ENCODE measurements around the gene ELFN1. TPM values are rescaled to one million over a fixed set of nuclear protein-coding genes. Genes with fewer than 3 reads are reported as not detected.

ELFN1 gene
- polyA plus RNA-seq, 3 donors, result 10.0 to 17.9 (median 14.8) TPM

DNA sequence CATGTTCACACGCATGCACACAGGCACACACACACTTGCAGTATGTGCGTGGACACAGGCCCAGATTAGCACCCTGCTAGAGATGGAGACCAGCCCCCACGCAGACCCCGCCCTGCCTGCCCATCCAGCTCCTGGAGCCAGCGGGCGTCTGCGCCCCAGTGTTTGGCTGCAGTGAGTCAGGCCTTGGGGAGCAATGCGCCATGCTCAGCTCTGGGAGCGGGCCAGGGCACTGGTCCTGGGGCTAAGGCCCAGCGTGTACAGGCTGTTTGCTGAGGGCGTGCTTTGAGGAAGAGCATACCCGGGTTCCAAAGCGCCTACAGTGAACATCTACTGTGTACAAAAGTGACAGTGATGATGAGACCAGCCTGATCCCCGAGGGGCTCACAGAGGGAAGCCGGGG lies 16.0 kb upstream of the ELFN1 start:
- DNase-seq (ENCODE audit: extremely low read depth in 1 of 11, low read depth in 9 of 11, low spot score in 4 of 11), result no peak

DNA sequence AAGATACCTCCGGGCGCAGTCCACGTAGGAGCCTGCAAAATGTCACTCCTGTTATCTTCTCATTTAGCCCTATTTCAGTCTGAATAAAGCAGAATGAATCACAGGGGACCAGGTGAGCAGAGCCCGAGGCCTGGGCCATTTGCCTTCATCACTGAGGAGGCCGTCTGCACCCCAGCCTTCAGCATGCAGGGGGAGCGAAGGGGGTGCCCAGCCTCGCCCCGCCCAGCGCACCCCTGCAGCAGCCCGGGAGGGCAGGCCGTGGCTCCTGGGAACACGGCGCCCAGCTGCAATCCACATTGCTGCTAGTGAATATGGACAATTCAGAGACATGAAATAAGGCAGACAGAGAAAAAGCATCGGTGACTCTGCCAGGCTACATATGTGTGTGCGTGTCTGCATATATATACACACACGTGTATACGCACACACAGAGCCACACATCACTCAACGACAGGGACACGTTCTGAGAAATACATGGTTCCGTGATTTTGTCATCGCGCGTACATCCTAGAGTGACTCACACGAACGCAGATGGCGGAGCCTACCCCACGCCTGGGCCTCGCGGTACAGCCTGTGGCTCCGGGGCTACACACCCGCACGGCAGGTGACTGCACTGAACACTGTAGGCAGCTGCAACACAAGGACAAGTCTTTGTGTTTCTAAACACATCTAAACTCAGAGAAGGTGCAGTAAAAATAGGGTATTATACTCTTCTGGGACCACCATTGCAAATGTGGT lies 15.2 kb upstream of the ELFN1 start:
- DNase-seq (ENCODE audit: extremely low read depth in 1 of 11, low read depth in 9 of 11, low spot score in 4 of 11), result no peak

DNA sequence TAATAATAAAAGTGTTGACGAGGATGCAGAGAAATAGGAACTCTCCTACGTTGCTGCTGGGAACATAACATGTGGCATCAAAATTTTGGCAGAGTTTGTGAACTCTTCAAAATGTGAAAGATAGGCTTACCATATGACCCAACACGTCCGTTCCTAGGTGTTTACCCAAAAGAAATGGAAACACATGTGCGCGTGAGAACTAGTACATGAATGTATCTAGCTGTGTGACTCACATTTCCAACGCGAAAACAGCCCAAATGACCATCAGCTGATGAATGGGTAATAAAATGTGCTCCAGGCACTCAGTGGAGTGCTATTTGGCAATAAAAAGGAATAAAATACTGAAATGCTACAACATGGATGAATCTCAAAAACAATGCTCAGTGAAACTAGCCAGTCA lies 10.4 kb upstream of the ELFN1 start:
- DNase-seq (ENCODE audit: extremely low read depth in 1 of 11, low read depth in 9 of 11, low spot score in 4 of 11), result no peak

DNA sequence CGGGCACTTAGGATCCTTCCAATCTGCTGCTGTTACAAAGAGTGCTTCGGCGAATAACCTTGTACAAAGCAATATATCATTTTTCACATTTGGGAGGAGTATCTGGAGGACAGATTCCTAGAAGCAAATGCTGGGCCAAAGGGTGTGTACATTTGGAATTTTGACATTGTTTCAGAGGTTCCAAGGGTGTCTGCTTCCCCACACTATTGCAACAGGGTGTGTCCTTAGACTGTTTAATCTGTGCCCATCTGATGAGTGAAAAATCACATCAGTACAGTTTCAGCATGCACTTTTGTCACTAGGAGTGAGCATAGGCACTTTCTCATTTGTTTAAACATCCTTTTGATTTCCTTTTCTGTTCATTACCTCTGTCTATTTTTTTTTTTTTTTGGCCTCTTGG lies 8.6 kb upstream of the ELFN1 start:
- DNase-seq (ENCODE audit: extremely low read depth in 1 of 11, low read depth in 9 of 11, low spot score in 4 of 11), result no peak

DNA sequence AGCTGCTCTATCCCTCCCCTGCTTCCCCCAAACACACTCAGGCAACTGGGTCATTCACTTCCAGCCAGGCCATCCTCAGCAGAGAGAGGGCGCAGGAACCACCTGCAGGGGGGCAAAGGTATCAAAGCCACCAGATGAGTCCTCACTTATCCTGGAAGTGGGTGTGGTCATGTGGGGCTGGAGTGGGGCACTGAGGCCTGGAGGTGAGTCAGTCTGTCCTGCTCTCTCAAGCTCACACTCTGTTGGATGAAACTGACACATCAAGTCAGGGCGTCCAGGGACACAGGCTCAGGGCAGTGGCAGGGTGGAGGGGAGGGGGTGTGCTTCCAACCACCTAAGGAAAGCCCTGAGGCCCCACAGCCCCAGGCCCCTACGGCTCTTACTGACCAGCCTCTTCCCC lies 8.0 kb upstream of the ELFN1 start:
- DNase-seq (ENCODE audit: extremely low read depth in 1 of 11, low read depth in 9 of 11, low spot score in 4 of 11), result no peak

DNA sequence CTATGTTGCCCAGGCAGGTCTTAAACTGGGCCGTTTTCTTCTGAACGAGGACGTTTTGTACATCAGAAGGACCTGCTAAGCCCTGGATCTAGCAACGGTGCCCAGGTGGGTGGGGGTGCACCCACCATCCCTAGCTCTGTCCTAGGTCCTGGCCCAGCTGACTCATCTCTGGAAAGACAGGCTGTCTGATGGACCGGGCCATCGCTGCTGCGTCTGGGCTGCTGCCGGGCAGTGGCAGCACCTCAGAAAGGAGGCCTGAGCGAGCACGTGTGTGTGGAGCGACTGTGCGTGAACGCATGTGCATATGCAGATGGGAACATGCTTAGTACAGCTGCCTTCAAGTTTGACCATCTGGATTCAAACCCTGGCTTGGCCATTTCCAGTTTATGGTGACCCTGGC lies 7.3 kb upstream of the ELFN1 start:
- no peak for DNase-seq (ENCODE audit: extremely low read depth in 1 of 11, low read depth in 9 of 11, low spot score in 4 of 11)

DNA sequence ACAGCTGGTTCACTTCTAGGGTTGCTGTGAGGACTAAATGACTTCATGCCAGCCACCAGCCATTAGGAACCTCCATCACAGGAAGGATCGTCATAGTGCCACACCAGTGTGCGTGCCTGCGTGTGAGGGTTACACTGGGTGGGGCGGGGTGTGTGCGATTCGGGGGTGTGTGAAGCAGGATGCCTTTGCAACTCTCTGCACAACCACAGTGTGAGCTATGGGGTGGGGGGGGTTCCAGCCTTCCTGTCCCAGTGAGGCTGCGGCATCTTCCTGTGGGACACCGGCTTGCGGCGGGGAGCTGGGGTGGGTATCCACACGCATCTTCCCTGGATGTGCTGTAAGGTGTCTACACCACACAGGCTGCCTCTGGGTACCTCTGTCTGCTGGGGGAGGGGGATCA lies 6.9 kb upstream of the ELFN1 start:
- no peak for DNase-seq (ENCODE audit: extremely low read depth in 1 of 11, low read depth in 9 of 11, low spot score in 4 of 11)

DNA sequence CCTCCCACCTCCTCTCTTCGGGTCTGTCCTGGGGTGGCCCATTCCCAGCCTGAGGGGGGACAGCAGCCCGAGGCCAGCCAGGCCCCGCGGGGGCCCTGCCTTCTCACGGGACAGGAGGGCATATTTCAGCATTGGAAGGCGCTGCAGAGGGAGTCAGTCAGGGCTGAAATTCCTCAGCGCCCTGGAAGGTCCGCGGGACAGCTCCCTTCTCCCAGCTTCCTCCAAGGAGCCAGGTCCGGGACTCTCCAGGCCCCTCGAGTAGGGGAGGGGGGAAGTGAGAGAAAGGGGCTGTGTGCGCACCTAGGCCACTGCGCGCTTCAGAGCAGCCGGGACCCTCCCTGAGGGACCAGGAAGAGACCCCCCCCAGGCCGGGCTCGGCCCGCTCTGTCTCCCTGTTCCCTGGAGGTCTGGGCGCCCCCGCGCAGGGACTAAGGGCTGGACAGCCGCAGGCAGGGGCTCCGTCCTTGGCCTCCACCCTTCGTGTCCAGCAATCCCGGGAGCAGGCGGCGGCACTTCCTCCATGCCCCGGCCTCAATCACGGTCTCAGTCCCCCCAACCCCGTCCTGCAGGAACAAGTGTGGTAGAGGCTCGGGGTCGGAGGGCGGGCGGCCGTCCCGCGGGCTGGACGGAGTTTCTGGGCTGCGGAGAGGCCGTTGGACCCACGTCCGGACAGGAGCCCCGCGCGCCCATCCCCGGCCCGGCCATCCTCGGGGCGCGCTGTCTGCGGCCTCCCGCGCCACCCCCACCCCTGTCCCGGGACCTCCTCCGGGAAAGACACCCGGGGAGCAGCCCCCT lies 6.0 kb upstream of the ELFN1 start:
- DNase-seq (ENCODE audit: extremely low read depth in 1 of 11, low read depth in 9 of 11, low spot score in 4 of 11), result no peak

DNA sequence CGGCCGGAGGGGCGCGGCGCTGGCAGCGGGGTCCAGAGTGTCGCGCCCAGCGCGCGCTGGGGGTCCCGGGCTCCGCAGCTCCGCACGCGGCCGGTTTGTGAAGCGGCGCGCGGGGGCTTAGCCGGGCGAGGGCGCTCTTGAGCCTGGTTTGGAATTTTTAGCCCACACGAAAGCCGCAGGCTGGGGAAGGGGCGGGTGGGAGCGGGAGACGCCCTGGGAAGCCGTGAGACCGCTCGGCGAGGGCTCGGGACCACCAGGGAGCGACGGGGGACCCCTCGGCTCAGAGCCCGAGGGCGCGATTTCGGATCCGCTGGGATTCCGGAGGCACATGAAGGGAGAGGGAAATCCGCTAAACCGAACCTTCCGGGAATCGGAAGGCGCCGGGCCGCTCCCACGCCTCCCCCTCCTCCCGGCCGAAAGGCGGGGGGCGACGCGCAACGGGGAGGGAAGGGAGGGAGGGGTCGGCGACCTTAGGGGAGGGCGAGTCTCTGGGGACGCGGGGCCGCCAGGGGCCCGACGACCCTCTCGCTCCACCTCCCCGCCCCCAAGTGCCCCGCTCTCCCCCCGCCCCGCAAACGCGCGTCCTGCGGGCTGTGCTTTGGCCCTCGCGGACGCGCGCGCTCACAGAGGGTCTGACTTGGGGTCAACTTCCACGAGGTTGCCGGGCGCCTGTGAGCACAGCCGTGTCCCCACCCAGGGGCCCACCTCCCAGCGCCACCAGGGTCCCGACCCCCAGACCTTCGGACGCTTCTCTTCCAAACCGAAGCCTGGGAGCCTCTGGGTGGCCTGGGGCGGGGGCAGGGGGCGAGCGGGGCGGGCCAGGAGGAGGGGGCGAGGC lies 5.1 kb upstream of the ELFN1 start:
- DNase-seq (ENCODE audit: extremely low read depth in 1 of 11, low read depth in 9 of 11, low spot score in 4 of 11), result peak in 10 of 11 donors; percentile 72 to 87 (median 80)

DNA sequence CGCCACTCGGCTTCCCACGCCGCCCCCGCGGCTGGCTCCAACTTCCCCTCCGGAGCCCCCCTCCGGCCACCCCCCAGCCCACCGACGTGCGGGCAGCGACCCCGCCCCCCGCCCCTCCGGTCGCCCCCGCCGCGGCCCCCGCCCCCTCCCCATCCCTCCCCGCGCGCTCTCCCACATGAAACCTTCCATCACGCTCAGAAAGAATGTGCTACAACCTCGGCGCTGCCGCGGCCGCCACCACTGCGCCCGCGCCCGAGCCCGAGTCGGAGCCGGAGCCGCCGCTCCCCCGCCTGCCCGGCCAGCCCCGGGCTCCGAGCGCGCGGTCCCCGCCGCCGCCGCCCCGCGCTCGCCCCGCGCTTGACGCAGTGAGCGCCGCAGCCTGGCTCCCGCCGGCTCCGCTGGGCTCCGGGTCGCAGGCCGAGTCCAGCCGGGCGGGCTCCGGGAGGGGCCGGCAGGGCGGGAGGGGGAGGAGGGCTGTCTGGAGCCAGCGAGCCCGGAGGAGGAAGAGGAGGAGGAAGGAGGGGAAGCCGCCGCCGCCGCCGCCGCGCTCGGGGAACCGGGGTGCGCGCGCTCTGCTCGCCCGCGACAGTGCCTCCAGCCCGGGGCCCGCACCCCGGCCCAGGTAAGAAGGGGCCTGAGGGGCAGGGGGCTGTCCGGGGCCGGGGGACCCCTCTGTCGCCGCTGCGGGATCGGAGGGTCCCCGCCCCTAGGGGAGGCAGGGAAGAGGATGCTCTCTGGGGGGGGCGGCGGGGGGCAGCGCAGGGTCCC lies 4.3 kb upstream of the ELFN1 start:
- no peak for DNase-seq (ENCODE audit: extremely low read depth in 1 of 11, low read depth in 9 of 11, low spot score in 4 of 11)

DNA sequence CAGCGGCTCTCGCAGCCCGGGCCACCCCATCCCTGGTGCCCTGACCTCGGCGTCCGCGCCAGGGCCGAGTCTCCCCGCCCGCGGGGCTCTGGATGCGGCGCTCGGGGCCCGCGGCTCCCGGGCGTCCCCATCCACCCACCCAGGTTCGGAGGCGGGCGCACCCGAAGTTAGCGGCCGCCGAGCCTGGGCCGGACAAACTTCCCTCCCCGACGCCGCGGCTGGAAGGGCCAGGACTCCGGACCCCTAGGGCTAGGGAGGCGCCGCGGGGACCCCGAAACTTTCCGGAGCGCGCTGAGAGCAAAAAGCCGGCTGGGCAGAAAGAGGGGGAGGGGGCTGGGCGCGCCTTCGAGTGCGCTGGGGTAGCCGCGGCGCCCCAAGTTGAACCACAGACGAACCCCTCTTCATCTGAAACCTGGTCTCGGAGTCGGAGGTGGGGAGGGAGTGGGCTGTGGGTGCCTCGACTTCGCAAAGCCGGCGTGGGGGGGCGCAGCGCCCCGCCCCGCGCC lies 3.7 kb upstream of the ELFN1 start:
- DNase-seq (ENCODE audit: extremely low read depth in 1 of 11, low read depth in 9 of 11, low spot score in 4 of 11), result no peak

DNA sequence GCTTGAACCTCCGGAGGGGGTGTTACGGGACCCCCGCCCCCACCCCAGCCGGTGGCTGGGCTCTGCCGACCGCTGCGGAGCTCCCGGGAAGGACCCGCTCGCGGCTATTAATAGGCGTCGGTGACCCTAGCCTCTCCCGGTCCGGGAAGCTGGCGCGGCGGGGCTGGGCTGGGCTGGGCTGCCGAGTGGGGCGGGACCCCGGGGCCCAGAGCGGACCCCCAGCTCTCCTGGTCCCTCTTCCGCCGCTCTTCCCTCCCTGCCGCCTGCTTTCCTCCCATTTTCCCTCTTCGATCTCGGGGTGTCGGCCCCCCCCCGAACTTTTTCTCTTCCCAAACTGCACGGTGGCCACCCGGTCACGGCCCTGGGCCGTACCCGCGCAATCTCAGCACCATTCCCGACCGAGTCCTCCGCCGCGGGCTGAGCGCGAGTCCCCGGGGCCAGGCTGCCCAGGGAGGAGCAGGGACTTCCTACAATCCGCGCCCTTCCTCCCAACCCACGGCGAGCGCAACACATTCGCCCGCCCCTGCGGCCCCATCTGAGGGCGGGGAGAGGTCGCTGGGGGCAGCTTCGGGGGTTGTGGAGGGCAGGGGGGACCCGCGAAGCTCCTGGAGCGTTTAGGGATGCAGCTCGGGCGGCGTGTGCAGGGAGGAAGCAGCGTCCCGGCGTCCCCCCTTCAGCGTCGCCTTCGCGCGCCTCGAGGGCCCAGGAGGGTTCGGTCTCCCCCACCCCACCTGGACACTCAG lies 3.1 kb upstream of the ELFN1 start:
- no peak for DNase-seq (ENCODE audit: extremely low read depth in 1 of 11, low read depth in 9 of 11, low spot score in 4 of 11)

DNA sequence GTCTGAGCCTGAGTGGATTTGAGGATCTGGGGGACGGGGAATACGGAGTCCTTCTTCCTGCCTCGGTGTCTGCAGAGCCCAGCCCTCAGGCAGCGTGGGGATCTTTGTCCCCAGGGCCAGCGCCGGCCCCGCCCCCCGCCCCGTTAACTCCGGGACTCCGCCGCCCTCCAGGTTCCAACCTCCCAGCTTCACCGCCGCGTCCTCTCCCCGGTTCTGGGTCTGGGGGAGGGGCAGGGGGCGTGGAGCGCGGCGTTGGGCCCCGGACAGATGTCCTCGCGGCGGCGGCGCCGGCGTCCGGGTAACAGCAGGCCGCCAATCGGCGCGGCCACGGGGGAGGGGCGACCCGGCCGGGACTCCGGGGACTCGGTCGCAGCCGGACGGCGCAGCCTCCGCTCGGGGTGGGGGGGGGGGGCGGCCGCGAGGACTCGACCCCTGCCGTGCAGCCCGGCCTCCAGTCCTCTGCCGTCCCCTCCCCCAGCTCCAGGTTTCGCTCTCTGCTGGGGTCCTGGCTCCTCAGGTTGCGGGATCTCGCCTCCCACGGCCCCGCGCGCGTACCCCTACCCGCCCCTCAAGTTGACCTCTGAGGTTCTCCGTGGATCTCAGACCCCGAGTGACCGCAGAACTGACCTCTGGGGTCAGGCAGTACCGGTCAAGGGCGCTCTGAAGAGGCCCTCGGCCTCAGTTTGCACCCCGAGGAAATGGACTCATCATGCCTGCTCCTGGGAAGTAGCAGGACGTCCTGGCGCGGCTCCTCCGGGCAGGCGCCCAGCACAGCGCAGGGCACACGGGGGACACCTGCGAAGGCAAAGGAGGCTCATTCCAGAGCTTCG lies 2.3 kb upstream of the ELFN1 start:
- no peak for DNase-seq (ENCODE audit: extremely low read depth in 1 of 11, low read depth in 9 of 11, low spot score in 4 of 11)

DNA sequence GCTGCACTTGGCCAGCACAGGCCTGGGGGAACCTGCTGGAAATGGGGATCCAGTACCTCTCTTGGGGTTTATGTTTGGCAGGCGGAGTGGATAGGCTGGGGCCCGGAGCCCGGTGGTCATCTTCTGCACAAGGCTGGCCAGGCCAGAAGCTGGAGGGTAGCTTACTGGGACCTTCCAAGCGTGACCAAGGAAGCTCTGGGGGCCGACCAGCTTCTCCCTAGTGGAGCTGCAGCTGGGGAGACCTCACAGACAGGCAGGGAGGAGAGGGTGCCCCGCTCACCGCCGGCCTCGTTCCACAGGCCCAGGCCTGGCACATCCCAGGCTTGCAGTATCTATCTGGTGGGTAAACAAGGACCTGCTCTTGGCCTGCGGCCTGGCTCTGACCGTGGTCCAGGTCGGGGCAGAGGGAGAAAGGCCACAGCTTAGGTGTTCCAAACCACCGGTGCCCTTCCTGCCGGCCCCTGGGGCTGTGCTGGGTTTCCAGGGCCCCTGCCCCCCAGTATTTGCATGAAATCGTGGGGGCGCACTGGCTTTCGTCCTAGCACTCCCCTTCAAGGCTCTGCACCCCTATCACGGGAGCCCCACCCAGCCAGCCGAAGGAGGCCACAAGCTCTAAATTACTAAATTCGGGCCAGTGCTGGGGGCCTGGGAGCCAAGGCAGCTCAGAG lies 1.5 kb upstream of the ELFN1 start:
- DNase-seq (ENCODE audit: extremely low read depth in 1 of 11, low read depth in 9 of 11, low spot score in 4 of 11), result no peak

DNA sequence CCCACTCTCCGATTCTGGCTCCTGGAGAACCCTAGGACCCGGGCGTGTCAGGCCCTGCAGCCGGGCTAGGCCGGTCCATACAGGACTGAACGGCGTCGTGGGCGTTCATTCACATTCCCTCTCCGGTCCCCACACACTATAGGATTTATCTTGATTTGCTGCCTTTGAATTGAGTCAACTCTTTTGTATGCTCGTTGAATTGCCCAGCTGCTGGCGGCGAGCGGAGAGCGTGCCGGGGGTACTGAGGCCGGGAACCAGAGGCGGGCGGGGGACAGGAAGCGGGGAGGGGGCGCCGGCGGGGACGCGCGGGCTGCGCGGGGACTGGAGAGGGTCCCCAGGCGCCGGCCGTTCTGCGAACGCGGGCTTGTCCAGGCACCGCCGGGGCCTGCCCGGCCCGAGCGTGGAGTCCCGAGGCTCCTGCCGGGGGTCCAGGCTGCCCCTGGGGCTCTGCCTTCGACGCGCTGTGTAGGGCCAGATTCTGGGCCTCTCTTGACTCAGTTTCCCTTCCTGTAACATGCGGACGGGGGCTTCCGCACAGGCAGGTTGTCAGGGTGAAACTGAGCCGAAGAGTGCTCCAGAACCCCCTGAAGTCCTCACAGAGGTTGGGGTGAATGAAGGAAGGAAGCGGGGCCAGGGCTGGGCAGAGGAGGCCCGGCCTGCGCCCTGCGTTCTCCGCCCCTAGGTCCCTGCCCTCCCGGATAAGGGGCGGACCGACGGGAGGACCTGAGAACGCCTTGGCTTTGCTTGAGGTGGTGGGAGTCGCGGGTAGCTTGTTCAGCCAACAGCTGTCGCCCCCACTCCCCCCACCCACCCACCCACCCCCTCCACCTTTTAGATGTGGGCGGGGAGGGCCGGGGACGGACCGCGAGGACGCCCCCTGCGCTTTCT lies 769 bp upstream of the ELFN1 start:
- no peak for DNase-seq (ENCODE audit: extremely low read depth in 1 of 11, low read depth in 9 of 11, low spot score in 4 of 11)
